NB4 (cell line): Measurements from ENCODE around the gene LRP1B.

ENCODE experiments used
- DNase-seq: peaks from one replicate; pipeline ENCODE4 v3.0.0; 2010; ENCODE audit warnings: low read depth
- H3K4me3 ChIP-seq: one replicate; pipeline ENCODE4 v1.5.1; 2011; ENCODE audit warnings: mild to moderate bottlenecking, low read depth, low read length, moderate library complexity
- MAX ChIP-seq: IDR thresholded peaks from 2 replicates; pipeline ENCODE4 v1.6.1; 2011; ENCODE audit warnings: low read depth, low read length
- MYC ChIP-seq: IDR thresholded peaks from 2 replicates; pipeline ENCODE4 v1.6.1; 2011; ENCODE audit warnings: low read depth, low read length
- POLR2A ChIP-seq: IDR thresholded peaks from 2 replicates; pipeline ENCODE4 v1.6.1; 2011; ENCODE audit warnings: mild to moderate bottlenecking; ENCODE audit not compliant: insufficient read length; ENCODE audit errors: extremely low read depth
- TF ChIP-seq, protein P1 (sequence below): IDR thresholded peaks from one replicate; pipeline ENCODE4 v1.5.1; 2012; ENCODE audit warnings: low read depth, low read length

Gene LRP1B

GRCh38 chr2:141113301-141113700, 1017.5 kb downstream of the LRP1B start:
- no peak for DNase-seq
- no peak overlapping the region for H3K4me3 ChIP-seq
- TF ChIP-seq MYC (no peak), POLR2A (no peak), MAX (no peak)
- TF ChIP-seq, protein P1, sequence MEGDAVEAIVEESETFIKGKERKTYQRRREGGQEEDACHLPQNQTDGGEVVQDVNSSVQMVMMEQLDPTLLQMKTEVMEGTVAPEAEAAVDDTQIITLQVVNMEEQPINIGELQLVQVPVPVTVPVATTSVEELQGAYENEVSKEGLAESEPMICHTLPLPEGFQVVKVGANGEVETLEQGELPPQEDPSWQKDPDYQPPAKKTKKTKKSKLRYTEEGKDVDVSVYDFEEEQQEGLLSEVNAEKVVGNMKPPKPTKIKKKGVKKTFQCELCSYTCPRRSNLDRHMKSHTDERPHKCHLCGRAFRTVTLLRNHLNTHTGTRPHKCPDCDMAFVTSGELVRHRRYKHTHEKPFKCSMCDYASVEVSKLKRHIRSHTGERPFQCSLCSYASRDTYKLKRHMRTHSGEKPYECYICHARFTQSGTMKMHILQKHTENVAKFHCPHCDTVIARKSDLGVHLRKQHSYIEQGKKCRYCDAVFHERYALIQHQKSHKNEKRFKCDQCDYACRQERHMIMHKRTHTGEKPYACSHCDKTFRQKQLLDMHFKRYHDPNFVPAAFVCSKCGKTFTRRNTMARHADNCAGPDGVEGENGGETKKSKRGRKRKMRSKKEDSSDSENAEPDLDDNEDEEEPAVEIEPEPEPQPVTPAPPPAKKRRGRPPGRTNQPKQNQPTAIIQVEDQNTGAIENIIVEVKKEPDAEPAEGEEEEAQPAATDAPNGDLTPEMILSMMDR, result no peak

GRCh38 chr2:141109633-141110032, 1021.2 kb downstream of the LRP1B start:
- peak; percentile 10 for DNase-seq
- no peak for TF ChIP-seq MAX
- TF ChIP-seq, protein P1, result peak; percentile 21
- H3K4me3 ChIP-seq, result no peak overlapping the region

DNA sequence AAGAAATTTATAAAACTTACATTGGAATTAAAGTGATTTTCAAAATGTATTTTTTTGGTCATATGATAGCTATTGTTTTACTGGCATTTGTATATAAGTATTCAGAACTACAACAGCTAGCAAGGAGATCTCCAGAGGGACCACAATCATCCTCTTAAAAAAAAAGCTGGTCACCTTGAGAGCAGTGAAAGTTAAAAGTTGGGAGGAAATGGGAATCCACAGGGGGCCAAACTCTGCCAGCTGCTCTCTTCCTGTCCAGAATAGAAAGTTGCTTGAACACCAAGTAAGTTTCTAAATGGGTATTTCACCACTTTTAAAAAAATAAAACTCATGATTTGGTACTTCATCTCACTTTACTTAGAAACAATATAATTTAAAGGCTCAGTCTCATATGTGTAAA, 1025.1 kb downstream of the LRP1B start:
- TF ChIP-seq, protein P1, result no peak
- TF ChIP-seq MYC, result no peak
- TF ChIP-seq POLR2A, result no peak
- DNase-seq, result no peak
- no peak overlapping the region for H3K4me3 ChIP-seq

GRCh38 chr2:141103216-141103615, 1027.6 kb downstream of the LRP1B start:
- DNase-seq, result no peak
- TF ChIP-seq MYC (no peak), POLR2A (no peak)
- TF ChIP-seq, protein P1, result no peak
- H3K4me3 ChIP-seq, result no peak overlapping the region

DNA sequence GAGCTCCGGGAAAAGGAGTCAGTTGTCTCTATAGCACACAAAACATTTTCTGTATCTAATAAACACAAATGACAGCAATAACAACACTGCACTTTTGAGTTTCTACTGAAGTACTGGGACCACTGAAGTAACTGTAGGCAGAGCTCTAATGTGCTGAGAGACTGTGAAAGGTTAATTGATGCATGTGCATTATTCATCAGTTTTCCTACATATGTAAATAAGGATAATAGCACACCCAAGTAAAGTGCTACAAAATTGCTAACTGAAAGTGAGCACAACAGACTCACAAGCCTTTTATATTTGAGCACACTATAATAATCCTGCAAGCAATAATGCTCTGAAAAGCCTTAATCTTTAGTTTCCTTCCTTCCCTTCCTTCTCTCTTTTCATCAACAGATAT, 1051.6 kb downstream of the LRP1B start:
- DNase-seq, result no peak
- TF ChIP-seq MAX, result no peak
- no peak for TF ChIP-seq POLR2A
- TF ChIP-seq MYC, result no peak
- TF ChIP-seq, protein P1, result no peak
- no peak overlapping the region for H3K4me3 ChIP-seq

DNA sequence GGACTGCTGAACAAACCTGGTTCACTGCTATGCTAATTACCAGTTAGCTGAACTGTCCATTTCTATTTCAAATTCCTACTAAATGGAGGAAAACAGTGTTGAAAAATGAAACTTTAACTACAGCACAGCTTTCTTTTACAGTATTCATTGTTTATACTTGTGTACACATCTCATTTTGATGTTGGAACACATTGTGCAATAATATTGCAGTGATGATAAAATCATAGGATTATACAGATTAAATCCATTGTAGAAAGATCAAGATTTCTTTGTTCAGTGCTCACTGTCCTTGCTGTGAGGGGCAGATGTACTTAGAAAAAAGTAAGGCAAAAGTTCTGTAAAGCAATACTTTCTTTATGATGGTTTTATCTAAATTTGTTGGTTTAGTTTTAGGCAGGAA, 1055.1 kb downstream of the LRP1B start:
- H3K4me3 ChIP-seq, result no peak overlapping the region
- no peak for TF ChIP-seq MYC
- TF ChIP-seq, protein P1, result no peak
- TF ChIP-seq MAX, result no peak
- TF ChIP-seq POLR2A, result no peak
- no peak for DNase-seq
